Dedifferentiated amniotic fluid mesenchymal stem cell (primary cell): ENCODE results near the gene ADAM33.

Experiments used
- DNase-seq: peaks from one replicate; pipeline ENCODE4 v3.0.0-alpha.2; 2016; ENCODE audit errors: extremely low spot score

ADAM33 gene

DNA sequence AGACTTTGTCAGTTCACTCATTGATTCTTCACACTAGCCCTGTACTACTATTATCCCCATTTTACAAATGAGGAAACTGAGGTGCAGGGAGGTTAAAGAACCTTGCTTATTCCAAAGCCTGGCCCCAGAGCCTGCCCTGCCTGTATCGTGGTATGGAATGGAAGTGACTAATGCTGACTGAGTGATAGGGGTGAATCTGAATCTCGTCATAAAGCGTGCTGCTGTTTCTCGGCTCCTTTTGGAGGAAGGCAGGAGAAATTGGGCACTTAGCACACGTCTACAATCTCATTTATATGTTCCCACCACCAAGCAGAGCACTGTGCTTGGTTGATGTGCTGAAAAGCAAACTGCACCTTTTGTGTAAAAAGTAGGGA lies 35.8 kb downstream of the ADAM33 start:
- no peak for DNase-seq

DNA sequence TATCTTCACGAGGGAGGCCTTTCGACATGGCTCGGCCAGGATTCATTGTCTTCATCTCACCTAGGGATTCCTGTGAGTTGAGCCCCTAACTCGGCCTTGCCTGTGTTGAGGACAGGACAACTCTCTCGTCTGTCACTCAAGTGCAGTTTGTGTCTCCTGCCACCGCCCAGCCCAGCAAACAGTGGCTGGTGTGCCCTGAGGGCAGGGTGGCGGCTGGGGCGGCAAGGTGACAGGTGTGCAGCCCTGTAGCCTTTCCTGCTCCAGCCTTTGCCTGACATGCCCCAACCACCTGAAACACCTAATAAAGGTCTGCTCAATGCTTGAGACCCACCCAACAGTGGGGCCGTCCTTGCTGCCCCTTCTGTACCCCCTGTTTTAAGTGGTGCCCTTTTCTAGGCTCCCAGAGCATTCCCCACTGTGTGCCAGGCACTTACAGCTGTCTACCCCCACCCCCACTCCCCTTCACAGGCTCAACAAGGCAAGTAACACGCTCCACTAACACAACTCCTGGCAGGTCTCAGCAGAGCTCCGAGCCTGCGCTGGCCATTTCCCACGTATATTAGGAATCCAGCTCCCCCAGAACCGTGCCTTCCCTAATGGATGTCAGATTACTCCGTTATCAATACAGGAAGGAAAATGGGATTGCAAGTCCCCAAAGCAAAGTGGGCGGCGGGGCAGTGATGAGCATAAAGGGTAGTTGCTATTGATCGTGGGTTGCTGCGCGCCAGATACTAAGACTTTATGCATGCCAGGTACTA lies 36.3 kb downstream of the ADAM33 start:
- no peak for DNase-seq

DNA sequence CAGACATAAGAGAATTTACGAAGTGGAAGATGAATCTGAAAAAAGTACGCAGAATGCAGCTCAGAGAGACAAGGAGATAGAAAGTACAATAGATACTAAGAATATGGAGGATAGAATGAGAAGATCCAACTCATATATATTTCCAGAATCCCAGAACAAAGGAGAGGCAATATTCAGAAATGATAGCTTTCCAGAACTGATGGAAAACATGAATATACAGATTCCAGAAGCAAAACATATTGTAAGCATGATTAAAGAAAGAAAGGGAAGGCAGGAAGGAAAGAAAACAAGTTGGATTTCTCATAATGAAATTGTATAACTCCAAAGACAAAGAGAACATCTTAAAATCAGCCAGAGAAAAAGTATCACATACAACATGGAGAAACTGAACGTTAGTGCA lies 41.6 kb downstream of the ADAM33 start:
- no peak for DNase-seq

DNA sequence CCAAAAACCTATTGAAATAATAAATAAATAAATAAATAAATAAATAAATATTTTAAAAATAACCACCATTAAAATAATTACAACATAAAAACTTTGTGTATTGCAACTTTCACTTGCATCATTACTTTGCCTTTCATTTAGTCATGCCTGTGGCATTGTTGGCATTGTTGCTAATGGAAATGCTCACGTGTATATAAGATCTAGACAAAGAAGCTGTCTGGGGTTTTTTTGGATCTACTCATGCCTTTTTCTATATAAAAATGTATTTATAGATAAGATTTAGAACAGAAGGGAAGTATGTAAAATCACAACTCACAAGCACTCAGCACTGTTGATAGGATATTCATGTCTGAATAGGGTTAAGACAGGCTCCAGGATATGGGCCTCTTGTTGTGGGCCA lies 46.5 kb downstream of the ADAM33 start:
- DNase-seq: no peak

DNA sequence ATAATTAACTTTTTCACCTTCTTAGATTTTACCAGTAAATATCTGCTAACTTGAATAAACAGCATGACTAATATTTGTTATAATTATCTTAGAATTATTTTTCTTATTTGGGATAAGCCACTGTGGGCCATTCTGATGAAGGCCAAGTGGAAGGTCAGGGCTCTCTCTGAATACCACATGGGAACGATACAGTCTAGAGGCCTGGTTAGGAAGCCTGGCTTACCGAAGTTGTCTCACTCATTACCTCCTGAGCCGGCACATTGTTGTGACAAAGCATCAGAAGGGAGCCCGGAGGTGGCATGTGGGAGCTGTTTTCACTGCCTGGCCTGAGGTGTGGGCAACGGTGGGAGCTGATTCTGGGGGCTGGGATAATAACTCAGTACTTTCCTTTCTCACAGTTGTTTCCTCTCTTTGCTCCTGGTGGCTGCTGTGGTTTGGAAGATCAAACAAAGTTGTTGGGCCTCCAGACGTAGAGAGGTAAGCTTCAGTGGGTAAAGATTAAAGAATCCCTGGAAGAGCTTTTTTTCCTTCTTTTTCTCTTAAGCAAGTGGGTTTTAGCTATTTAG lies 47.8 kb downstream of the ADAM33 start:
- no peak for DNase-seq

DNA sequence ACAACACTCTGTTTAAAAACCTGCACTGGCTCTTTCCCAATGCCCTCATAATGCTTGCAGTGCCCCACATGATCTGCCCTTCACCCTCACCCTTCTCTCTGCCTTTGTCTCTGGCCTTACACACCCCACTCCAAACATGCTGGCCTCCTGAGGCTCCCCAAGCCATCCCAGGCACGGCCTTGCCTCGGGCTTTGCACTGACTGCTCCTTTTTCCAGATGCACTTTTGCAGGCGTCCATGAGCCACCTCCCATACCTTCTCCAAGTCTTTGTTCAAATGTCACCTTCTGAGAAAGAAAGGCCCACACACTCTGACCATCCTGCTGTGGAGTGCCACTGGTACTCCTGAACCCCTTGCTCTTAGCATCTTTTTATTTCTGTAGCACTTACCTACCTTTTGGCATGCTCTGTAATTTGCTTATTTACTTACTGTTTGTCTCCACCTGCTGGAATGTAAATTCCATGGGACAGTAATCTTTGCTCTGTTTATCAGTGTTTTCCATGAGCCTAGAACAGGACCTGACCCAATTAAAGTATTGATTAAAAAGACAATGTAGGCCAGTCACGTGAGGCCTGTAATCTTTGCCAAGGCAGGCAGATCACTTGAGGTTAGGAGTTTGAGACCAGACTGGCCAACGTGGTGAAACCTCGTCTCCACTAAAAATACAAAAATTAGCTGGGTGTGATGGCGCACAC lies 49.4 kb downstream of the ADAM33 start:
- no peak for DNase-seq

DNA sequence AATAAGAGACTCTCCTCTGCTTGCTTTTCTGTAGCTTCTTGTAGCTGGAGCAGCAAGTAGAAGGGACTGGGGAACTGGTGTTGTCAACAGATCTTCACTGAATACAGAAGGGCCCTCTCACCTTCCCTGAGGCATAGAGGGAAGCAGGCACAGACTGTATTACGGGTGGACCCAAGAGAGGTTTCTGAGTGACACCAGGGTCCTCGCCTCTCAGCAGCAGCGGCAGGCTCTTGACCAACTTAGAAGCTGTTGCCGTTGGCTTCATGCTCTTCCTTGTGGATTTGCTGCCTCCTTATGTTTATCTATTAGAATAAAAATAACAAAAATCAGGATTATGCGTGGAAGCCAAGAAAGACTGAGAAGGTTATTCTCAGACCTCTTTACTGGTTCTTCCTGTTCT lies 50.3 kb downstream of the ADAM33 start:
- DNase-seq: no peak

DNA sequence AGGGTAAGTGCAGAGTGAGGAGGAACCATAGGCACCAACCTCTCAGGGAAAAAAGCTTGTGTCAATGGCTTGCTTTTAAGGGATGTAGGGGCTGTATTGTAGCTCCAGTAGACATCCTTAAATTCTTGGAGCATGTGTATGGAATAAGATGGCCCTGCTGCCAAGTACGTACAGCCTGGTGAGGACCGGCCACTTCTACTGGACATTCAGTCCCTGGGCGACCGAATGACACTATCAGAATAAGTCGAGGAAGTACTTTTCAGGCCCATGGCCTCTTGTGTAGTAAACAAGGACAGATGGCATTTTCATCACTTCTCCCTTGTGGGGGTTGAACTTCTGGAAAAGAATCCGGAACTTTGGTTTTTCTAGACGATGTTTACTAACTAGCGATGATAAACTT lies 51.4 kb downstream of the ADAM33 start:
- no peak for DNase-seq

DNA sequence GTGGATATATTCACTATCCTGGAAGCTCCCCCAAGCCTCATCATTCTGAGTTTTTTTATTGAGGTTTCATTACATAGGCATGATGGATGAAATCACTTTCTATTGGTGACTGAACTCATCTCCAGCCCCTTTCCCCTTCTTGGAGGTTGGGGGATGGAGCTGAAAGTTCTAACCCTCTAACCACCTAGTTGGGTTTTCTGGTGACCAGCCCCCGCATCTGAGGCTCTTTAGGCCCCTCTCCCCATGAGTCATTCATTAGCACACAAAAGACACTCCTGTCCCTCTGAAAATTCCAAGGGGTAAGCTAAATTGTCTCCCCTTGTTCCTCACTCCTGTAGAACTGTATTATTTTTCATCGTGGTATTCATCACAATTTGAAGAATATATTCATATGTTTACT lies 51.9 kb downstream of the ADAM33 start:
- no peak for DNase-seq

DNA sequence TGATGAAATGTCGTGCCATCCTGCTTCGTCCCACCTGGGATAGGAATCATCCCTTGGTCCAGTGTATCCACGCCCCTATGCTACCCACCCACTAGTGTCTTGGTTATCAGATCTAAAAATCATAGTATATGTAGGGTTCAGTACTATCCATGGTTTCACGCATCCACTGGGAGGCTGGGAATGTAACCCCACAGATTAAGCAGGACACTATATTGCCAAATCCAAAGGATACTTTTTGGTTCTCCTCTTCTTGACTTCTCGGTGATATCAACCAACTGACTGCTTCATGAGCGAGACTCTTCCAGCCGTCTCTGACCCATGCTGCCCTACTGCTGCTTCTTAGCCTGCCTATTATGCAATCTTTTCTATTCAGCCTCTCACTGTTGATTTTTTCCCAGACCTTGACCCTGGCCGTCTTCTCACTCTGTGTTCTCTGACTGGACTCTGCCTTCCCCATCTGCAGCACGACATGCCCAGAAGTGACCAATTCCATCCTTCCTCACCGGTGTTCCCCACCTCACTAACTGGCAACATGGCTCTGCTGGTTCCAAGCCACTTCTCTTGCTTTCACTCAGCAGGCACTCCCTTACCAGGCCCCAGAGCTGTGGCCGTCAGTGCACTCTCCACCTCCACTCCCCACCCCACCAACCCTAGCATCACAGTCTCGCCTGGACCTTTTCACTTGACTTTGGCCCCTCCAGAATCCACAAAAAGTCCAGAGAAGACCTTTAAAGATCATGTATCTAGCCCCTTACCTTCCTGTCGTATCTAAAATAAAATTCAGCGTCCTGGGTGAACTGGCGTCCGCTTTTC lies 53.1 kb downstream of the ADAM33 start:
- no peak for DNase-seq

DNA sequence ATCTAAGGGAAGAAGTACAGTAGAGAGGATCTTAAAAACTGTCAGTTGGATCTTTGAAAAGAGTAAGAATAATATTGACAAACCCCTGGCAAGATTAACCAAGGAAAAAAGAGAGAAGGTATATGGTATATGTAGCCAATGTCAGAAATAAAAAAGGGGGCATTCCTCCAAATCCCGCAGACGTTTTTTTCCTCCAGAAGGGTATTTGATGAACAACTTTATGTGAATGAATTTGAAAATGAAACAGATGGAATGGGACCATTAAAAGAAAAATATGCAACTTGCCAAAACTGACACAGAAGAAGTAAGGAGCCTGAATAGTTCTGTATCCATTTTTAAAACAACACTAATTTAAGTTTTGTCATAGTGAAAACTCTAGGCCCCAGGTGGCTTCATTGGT lies 54.3 kb downstream of the ADAM33 start:
- no peak for DNase-seq

DNA sequence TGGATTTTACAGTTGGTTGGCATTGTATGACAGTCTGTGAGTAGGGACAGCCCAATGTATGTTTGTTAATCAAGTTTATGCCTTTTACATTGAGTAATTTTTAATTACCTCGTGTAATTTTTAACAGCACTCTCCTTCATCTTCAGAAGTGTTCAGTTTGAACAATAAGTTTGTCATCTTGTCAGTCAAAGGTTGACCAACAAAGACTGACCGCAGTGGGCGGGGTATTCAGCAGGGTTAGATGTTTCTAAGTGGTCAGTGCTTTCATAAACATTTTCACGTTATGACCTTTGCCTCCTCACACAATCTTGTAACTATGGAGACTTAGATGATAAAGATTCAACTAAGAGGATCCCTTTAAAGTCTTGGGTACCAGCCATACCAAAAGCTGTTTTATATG lies 59.4 kb downstream of the ADAM33 start:
- no peak for DNase-seq

DNA sequence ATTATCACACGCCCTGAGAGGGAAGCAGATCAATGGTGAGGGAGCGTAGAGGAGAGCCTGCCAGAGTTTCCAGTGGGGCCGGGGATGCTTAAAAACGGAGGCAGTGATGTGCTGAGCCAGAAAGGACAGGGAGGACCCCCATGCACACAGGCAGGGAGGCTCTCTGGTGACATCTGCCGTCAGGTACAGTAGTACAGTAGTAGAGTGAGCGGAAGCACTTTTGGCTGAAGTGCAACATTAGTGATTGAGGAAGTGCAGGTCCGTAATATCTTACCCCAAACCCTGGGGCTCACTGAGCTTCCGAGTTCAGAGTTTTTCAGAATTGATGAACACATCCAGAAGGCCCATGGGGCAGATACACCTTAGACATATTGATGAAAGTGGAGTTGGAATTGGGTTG lies 60.7 kb downstream of the ADAM33 start:
- DNase-seq: no peak
